Measurements from ENCODE around the gene NDUFB6. TPM values are rescaled to one million over a fixed set of nuclear protein-coding genes. Genes with fewer than 3 reads are reported as not detected.

NDUFB6 gene
- polyA plus RNA-seq, 1 donor from 2014 or later: 148 TPM

DNA sequence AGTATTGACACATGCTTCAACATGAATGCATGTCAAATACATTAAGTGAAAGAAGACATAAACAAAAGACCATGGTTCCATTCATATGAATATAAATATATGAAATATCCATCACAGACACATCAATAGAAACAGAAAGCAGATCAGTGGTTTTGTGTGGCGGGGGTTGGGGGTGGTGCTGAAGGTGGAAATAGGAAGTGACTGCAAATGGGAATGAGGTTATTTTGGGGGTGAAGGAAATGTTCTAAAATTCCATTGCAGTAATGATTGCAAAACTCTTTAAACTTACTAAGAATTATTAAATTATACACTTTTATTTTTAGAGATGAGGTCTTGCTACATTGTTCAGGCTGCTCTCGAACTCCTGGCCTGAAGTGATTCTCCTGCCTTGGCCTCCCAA lies 33.9 kb upstream of the NDUFB6 start:
- Histone ChIP-seq H3K4me2 (ENCODE audit: low read length) (no peak overlapping the region), H3K9ac (ENCODE audit: low read length) (no peak overlapping the region), H3K27ac (ENCODE audit: low read length) (no peak overlapping the region), H4K20me1 (ENCODE audit: insufficient read depth) (no peaks in the 10 kb centered on the region), H3K4me3 (ENCODE audit: low read length) (no peak overlapping the region), H3K27me3 (ENCODE audit: insufficient read depth, low read depth, low read length) (no peaks in the 10 kb centered on the region), H2AFZ (ENCODE audit: low read depth, low read length) (no peak overlapping the region), H3K79me2 (replicated peaks; ENCODE audit: insufficient read depth, low read length) (no peaks in the 10 kb centered on the region), H3K36me3 (ENCODE audit: insufficient read depth, low read length) (no peaks in the 10 kb centered on the region), H3F3A (ENCODE audit: insufficient read depth, low read length, poor library complexity, severe bottlenecking) (no peaks in the 10 kb centered on the region), H3K9me3 (ENCODE audit: low read length) (no peaks in the 10 kb centered on the region), H3K9me2 (ENCODE audit: insufficient read depth, low read length) (no peaks in the 10 kb centered on the region)
- TF ChIP-seq SMC3 (conservative IDR thresholded peaks at IDR 0.05; ENCODE audit: poor library complexity): no peak
- TF ChIP-seq, protein P1, sequence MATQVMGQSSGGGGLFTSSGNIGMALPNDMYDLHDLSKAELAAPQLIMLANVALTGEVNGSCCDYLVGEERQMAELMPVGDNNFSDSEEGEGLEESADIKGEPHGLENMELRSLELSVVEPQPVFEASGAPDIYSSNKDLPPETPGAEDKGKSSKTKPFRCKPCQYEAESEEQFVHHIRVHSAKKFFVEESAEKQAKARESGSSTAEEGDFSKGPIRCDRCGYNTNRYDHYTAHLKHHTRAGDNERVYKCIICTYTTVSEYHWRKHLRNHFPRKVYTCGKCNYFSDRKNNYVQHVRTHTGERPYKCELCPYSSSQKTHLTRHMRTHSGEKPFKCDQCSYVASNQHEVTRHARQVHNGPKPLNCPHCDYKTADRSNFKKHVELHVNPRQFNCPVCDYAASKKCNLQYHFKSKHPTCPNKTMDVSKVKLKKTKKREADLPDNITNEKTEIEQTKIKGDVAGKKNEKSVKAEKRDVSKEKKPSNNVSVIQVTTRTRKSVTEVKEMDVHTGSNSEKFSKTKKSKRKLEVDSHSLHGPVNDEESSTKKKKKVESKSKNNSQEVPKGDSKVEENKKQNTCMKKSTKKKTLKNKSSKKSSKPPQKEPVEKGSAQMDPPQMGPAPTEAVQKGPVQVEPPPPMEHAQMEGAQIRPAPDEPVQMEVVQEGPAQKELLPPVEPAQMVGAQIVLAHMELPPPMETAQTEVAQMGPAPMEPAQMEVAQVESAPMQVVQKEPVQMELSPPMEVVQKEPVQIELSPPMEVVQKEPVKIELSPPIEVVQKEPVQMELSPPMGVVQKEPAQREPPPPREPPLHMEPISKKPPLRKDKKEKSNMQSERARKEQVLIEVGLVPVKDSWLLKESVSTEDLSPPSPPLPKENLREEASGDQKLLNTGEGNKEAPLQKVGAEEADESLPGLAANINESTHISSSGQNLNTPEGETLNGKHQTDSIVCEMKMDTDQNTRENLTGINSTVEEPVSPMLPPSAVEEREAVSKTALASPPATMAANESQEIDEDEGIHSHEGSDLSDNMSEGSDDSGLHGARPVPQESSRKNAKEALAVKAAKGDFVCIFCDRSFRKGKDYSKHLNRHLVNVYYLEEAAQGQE (IDR thresholded peaks at IDR 0.05; ENCODE audit: borderline replicate concordance): no peak
- no peak for TF ChIP-seq POLR2AphosphoS5 (IDR thresholded peaks at IDR 0.05)
- TF ChIP-seq RAD21 (conservative IDR thresholded peaks at IDR 0.05): no peak
- TF ChIP-seq TAF1 (IDR thresholded peaks at IDR 0.05; ENCODE audit: low read depth): no peak
- TF ChIP-seq, protein P2, sequence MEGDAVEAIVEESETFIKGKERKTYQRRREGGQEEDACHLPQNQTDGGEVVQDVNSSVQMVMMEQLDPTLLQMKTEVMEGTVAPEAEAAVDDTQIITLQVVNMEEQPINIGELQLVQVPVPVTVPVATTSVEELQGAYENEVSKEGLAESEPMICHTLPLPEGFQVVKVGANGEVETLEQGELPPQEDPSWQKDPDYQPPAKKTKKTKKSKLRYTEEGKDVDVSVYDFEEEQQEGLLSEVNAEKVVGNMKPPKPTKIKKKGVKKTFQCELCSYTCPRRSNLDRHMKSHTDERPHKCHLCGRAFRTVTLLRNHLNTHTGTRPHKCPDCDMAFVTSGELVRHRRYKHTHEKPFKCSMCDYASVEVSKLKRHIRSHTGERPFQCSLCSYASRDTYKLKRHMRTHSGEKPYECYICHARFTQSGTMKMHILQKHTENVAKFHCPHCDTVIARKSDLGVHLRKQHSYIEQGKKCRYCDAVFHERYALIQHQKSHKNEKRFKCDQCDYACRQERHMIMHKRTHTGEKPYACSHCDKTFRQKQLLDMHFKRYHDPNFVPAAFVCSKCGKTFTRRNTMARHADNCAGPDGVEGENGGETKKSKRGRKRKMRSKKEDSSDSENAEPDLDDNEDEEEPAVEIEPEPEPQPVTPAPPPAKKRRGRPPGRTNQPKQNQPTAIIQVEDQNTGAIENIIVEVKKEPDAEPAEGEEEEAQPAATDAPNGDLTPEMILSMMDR (IDR thresholded peaks at IDR 0.05; ENCODE audit: poor library complexity, severe bottlenecking): no peak
- no peak for TF ChIP-seq EP300 (conservative IDR thresholded peaks at IDR 0.05; ENCODE audit: poor library complexity, severe bottlenecking)
- TF ChIP-seq EZH2 (IDR thresholded peaks at IDR 0.05; ENCODE audit: borderline replicate concordance, insufficient read depth, low read length, poor library complexity, severe bottlenecking): no peak
- TF ChIP-seq MXI1 (conservative IDR thresholded peaks at IDR 0.05; ENCODE audit: poor library complexity, severe bottlenecking): no peak

GRCh38 chr9:32603914-32604852 lies 31.2 kb upstream of the NDUFB6 start:
- Histone ChIP-seq H3K79me2 (replicated peaks; ENCODE audit: insufficient read depth, low read length) (no peaks in the 10 kb centered on the region), H4K20me1 (ENCODE audit: insufficient read depth) (no peaks in the 10 kb centered on the region), H3K4me2 (ENCODE audit: low read length) (no peak overlapping the region), H3K9ac (ENCODE audit: low read length) (no peak overlapping the region), H3K9me2 (ENCODE audit: insufficient read depth, low read length) (no peaks in the 10 kb centered on the region), H3F3A (ENCODE audit: insufficient read depth, low read length, poor library complexity, severe bottlenecking) (no peaks in the 10 kb centered on the region), H3K4me3 (ENCODE audit: low read length) (no peak overlapping the region), H2AFZ (ENCODE audit: low read depth, low read length) (no peak overlapping the region), H3K27me3 (ENCODE audit: insufficient read depth, low read depth, low read length) (no peaks in the 10 kb centered on the region), H3K9me3 (ENCODE audit: low read length) (no peaks in the 10 kb centered on the region), H3K36me3 (ENCODE audit: insufficient read depth, low read length) (no peaks in the 10 kb centered on the region), H3K27ac (ENCODE audit: low read length) (no peak overlapping the region)
- TF ChIP-seq, protein P1 (IDR thresholded peaks at IDR 0.05; ENCODE audit: borderline replicate concordance): no peak
- no peak for TF ChIP-seq EZH2 (IDR thresholded peaks at IDR 0.05; ENCODE audit: borderline replicate concordance, insufficient read depth, low read length, poor library complexity, severe bottlenecking)
- no peak for TF ChIP-seq SMC3 (conservative IDR thresholded peaks at IDR 0.05; ENCODE audit: poor library complexity)
- TF ChIP-seq, protein P2 (IDR thresholded peaks at IDR 0.05; ENCODE audit: poor library complexity, severe bottlenecking): no peak
- TF ChIP-seq MXI1 (conservative IDR thresholded peaks at IDR 0.05; ENCODE audit: poor library complexity, severe bottlenecking): no peak
- TF ChIP-seq RAD21 (conservative IDR thresholded peaks at IDR 0.05): no peak
- TF ChIP-seq EP300 (conservative IDR thresholded peaks at IDR 0.05; ENCODE audit: poor library complexity, severe bottlenecking): no peak
- TF ChIP-seq TAF1 (IDR thresholded peaks at IDR 0.05; ENCODE audit: low read depth): no peak
- no peak for TF ChIP-seq POLR2AphosphoS5 (IDR thresholded peaks at IDR 0.05)
